Esophagus muscularis mucosa (tissue), 4 donors: ENCODE results near the gene CDK17.

Experiments
- EP300 ChIP-seq: sonication (generic); formaldehyde crosslinking; IDR thresholded peaks from one replicate; pipeline ENCODE4 v1.6.1; 2017; ENCODE audit warnings: antibody characterized with exemption
- POLR2A ChIP-seq: fragments of 450-650 bp; IDR thresholded peaks from one replicate; pipeline ENCODE4 v1.6.1; 2017; ENCODE audit warnings: antibody characterized with exemption, moderate library complexity, mild to moderate bottlenecking, low read depth
- TF ChIP-seq, protein P1 (sequence below), 3 experiments: fragments of 200-600 bp in 2 of 3; fragments of 450-650 bp in 1 of 3; sonication (generic) in 2 of 3; IDR thresholded peaks; one replicate each; pipeline ENCODE4 v1.5.1; 2017 to 2019; ENCODE audit warnings: antibody characterized with exemption in 3 of 3, mild to moderate bottlenecking in 2 of 3, moderate library complexity in 1 of 3

DNA sequence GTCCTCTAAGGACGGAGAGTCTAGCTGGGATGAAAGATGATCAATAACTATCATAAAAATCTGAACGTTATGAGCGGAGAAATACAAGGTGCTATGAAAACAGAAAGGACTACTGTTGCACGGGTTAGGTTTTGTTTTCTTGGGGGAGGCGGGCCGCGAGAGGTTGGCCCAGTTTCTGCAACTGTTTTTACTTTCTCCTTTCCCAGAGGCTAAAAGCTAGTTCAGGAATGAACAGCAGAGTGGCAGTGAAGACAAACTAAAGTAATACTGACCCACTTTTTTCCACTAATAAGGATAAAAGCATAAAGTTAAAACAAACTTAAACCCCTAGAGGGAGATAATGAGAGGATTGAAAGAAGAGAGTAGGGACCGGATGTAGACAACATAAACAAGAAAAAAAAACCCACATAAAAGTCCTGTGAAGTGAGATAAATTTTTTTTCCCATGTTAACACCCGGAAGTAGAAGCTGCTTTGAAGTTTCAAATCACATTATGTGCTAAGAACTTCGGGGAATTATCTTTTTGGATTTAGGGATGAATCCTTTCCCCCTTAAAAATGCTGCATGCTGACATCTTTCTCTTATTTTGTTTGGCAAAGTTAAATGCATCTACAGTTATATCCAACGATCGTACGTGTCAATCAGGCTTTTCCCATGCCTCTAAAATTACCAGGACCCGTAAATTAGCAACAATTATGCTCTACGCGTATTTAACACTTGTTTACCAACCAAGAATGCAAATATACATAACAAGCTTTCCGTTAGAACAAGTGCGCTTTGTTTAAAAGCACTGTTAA lies 1.0 kb upstream of the CDK17 start:
- TF ChIP-seq, protein P1, sequence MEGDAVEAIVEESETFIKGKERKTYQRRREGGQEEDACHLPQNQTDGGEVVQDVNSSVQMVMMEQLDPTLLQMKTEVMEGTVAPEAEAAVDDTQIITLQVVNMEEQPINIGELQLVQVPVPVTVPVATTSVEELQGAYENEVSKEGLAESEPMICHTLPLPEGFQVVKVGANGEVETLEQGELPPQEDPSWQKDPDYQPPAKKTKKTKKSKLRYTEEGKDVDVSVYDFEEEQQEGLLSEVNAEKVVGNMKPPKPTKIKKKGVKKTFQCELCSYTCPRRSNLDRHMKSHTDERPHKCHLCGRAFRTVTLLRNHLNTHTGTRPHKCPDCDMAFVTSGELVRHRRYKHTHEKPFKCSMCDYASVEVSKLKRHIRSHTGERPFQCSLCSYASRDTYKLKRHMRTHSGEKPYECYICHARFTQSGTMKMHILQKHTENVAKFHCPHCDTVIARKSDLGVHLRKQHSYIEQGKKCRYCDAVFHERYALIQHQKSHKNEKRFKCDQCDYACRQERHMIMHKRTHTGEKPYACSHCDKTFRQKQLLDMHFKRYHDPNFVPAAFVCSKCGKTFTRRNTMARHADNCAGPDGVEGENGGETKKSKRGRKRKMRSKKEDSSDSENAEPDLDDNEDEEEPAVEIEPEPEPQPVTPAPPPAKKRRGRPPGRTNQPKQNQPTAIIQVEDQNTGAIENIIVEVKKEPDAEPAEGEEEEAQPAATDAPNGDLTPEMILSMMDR (IDR thresholded peaks at IDR 0.05) = peak; percentile 38 to 42 (median 39)
- TF ChIP-seq EP300 (no peak), POLR2A (no peak)
